NCI-H2171 treated with DMSO at 0.1 percent for 48 hours (cell line): Measurements from ENCODE around the gene MEPCE.
"Not testable (repeated sequence)": the region's sequence is repeated elsewhere in the genome, so short reads cannot be mapped to it uniquely, and the experiment has no call there.

Experiments used
- DNase-seq: peaks from one replicate; lab custom pipeline; 2025; lab: John Stamatoyannopoulos, UW

Gene MEPCE

GRCh38 chr7:100433592-100434296, 4.1 kb downstream of the MEPCE start:
- no peak for DNase-seq

GRCh38 chr7:100434297-100435144, 4.9 kb downstream of the MEPCE start:
- DNase-seq = no peak

GRCh38 chr7:100435401-100436304, 6.0 kb downstream of the MEPCE start:
- peak; percentile 12 for DNase-seq

GRCh38 chr7:100437150-100438100, 7.8 kb downstream of the MEPCE start:
- DNase-seq = no peak

- no peak for DNase-seq
Measured at GRCh38 chr7:100438172-100438571, 8.5 kb downstream of the MEPCE start.

GRCh38 chr7:100438731-100439130, 9.1 kb downstream of the MEPCE start:
- not testable (repeated sequence) for DNase-seq

- DNase-seq = not testable (repeated sequence)
Measured at GRCh38 chr7:100439244-100439643, 9.6 kb downstream of the MEPCE start.

- no peak for DNase-seq
Measured at GRCh38 chr7:100441641-100442535, 12.3 kb downstream of the MEPCE start.

GRCh38 chr7:100443096-100443840, 13.6 kb downstream of the MEPCE start:
- DNase-seq = no peak

- no peak for DNase-seq
Measured at GRCh38 chr7:100444311-100445278, 15.0 kb downstream of the MEPCE start.

GRCh38 chr7:100446040-100446439, 16.4 kb downstream of the MEPCE start:
- DNase-seq = no peak

GRCh38 chr7:100447363-100447762, 17.7 kb downstream of the MEPCE start:
- not testable (repeated sequence) for DNase-seq

GRCh38 chr7:100449190-100449795, 19.7 kb downstream of the MEPCE start:
- no peak for DNase-seq

- no peak for DNase-seq
Measured at GRCh38 chr7:100452513-100452912, 22.9 kb downstream of the MEPCE start.

- not testable (repeated sequence) for DNase-seq
Measured at GRCh38 chr7:100453854-100454253, 24.2 kb downstream of the MEPCE start.

- no peak for DNase-seq
Measured at GRCh38 chr7:100455206-100455605, 25.6 kb downstream of the MEPCE start.

GRCh38 chr7:100456562-100456961, 26.9 kb downstream of the MEPCE start:
- no peak for DNase-seq

GRCh38 chr7:100457033-100457432, 27.4 kb downstream of the MEPCE start:
- DNase-seq = no peak
